ENCODE measurements around the gene WDR86. TPM values are rescaled to one million over a fixed set of nuclear protein-coding genes. Genes with fewer than 3 reads are reported as not detected.

WDR86 gene
- total and polyA plus RNA-seq, 2 of the 4 experiments (the other 2 are of a cell fraction), result not detected

DNA sequence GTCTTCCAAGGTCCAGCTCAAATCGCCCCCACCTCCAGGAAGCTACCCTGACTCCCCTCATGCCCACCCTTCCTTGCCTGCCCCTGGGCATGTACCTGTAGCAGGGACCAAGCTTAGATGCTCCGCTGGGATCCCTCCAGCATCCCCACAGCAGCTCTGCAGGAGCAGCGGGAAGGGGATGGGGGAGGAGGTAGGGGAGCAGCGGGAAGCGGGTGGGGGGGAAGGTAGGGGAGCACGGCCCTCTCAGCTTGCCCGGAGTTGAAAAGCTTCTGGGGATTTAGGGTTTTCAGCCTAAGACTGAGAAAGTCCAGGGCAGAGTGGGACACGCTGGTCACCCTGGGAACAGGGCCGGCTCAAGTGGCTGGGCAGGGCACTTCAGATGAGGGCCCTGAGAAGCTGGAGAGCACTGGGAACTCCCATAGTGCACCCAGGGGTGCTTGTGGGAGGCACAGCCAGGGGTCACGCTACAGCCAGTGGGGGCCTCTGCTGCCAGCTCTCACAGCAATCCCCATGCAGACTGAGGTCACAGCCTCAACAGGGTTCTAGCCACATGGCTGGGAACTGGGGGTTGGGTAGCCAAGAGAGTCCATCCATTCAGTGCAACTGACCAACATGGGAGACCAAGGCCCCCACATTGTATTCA is 13.4 kb downstream of the WDR86 start:
- DNase-seq, result no peak

More for the DNA sequence above, 13.4 kb downstream of the WDR86 start:
- H2BK5ac ChIP-seq (ENCODE audit: low read depth, low read length, poor library complexity, severe bottlenecking), result no peak overlapping the region
- intact Hi-C loops (cut with micrococcal nuclease), result no loop called here
- H4K91ac ChIP-seq (ENCODE audit: insufficient read depth, low read depth, low read length), result no peak overlapping the region
- no peak overlapping the region for H3K23ac ChIP-seq (ENCODE audit: low read depth, low read length)
- H3K18ac ChIP-seq (ENCODE audit: low read depth, low read length), result no peak overlapping the region
- no peak overlapping the region for H3K56ac ChIP-seq (ENCODE audit: extremely low read depth, insufficient read depth, low read length)
- no peaks in the 10 kb centered on the region for H3K36me3 ChIP-seq (ENCODE audit: control insufficient read depth, insufficient read depth, low read length)
- TF ChIP-seq, protein P1, sequence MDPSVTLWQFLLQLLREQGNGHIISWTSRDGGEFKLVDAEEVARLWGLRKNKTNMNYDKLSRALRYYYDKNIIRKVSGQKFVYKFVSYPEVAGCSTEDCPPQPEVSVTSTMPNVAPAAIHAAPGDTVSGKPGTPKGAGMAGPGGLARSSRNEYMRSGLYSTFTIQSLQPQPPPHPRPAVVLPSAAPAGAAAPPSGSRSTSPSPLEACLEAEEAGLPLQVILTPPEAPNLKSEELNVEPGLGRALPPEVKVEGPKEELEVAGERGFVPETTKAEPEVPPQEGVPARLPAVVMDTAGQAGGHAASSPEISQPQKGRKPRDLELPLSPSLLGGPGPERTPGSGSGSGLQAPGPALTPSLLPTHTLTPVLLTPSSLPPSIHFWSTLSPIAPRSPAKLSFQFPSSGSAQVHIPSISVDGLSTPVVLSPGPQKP (IDR thresholded peaks at IDR 0.05; ENCODE audit: borderline replicate concordance, low read depth, low read length), result no peak
- TF ChIP-seq, protein P2, sequence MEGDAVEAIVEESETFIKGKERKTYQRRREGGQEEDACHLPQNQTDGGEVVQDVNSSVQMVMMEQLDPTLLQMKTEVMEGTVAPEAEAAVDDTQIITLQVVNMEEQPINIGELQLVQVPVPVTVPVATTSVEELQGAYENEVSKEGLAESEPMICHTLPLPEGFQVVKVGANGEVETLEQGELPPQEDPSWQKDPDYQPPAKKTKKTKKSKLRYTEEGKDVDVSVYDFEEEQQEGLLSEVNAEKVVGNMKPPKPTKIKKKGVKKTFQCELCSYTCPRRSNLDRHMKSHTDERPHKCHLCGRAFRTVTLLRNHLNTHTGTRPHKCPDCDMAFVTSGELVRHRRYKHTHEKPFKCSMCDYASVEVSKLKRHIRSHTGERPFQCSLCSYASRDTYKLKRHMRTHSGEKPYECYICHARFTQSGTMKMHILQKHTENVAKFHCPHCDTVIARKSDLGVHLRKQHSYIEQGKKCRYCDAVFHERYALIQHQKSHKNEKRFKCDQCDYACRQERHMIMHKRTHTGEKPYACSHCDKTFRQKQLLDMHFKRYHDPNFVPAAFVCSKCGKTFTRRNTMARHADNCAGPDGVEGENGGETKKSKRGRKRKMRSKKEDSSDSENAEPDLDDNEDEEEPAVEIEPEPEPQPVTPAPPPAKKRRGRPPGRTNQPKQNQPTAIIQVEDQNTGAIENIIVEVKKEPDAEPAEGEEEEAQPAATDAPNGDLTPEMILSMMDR (conservative IDR thresholded peaks at IDR 0.05; ENCODE audit: low read depth, low read length), result no peak
- TF ChIP-seq MAZ (IDR thresholded peaks at IDR 0.05; ENCODE audit: borderline replicate concordance, low read depth, low read length), result no peak
- TF ChIP-seq RAD21 (IDR thresholded peaks at IDR 0.05; ENCODE audit: low read length), result no peak
- TF ChIP-seq CEBPB (IDR thresholded peaks at IDR 0.05; ENCODE audit: low read depth, low read length), result no peak
- TF ChIP-seq MAFK (IDR thresholded peaks at IDR 0.05; ENCODE audit: low read depth, low read length), result no peak
- TF ChIP-seq, protein P3, sequence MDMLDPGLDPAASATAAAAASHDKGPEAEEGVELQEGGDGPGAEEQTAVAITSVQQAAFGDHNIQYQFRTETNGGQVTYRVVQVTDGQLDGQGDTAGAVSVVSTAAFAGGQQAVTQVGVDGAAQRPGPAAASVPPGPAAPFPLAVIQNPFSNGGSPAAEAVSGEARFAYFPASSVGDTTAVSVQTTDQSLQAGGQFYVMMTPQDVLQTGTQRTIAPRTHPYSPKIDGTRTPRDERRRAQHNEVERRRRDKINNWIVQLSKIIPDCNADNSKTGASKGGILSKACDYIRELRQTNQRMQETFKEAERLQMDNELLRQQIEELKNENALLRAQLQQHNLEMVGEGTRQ (IDR thresholded peaks at IDR 0.05; ENCODE audit: low read depth, low read length), result no peak
- no peak for TF ChIP-seq CHD1 (IDR thresholded peaks at IDR 0.05; ENCODE audit: low read depth, low read length)
- TF ChIP-seq RCOR1 (IDR thresholded peaks at IDR 0.05; ENCODE audit: insufficient replicate concordance, low read length), result no peak
- TF ChIP-seq POLR2A (IDR thresholded peaks at IDR 0.05; ENCODE audit: low read depth, low read length), result no peak
- TF ChIP-seq BHLHE40 (IDR thresholded peaks at IDR 0.05; ENCODE audit: low read depth, low read length), result no peak
- TF ChIP-seq SMC3 (IDR thresholded peaks at IDR 0.05; ENCODE audit: low read depth, low read length), result no peak
- no peak for TF ChIP-seq FOS (IDR thresholded peaks at IDR 0.05; ENCODE audit: low read depth, low read length)
- TF ChIP-seq RFX5 (IDR thresholded peaks at IDR 0.05; ENCODE audit: low read depth, low read length), result no peak
- no peak for TF ChIP-seq NFE2L2 (IDR thresholded peaks at IDR 0.05; ENCODE audit: low read depth, low read length)
- TF ChIP-seq MXI1 (IDR thresholded peaks at IDR 0.05; ENCODE audit: borderline replicate concordance, low read depth, low read length), result no peak
- no peak overlapping the region for H2BK120ac ChIP-seq (ENCODE audit: low read depth, low read length)
- no peaks in the 10 kb centered on the region for H4K20me1 ChIP-seq (ENCODE audit: insufficient read depth, low read length)
- no peaks in the 10 kb centered on the region for H3K9me1 ChIP-seq (ENCODE audit: insufficient read depth, low read length)
- 75% methylated on average over 2 of the region's 10 CpGs; no CpG with 5 or more reads in 1 of the 2 experiments for WGBS, 2 experiments (ENCODE audit: extremely low coverage in 2 of 2, insufficient read length in 1 of 2)
- no peak overlapping the region for H4K8ac ChIP-seq (ENCODE audit: low read depth in 2 of 2, low read length in 2 of 2)
- no peak overlapping the region for H3K4me3 ChIP-seq (ENCODE audit: insufficient read depth, low read depth, low read length)
- in situ Hi-C loops (cut with MboI; ENCODE audit: low sequenced_read_pairs), result no loop called here
- H3K4ac ChIP-seq (ENCODE audit: low read depth, low read length), result no peak overlapping the region
- no peak overlapping the region for H3K27ac ChIP-seq (ENCODE audit: insufficient read depth, low read length)
- no peak overlapping the region for H3K4me2 ChIP-seq (ENCODE audit: low read depth, low read length)
- no peak overlapping the region for H2AFZ ChIP-seq (replicated peaks; ENCODE audit: low read length, poor library complexity)
- H3K79me1 ChIP-seq (ENCODE audit: low read depth in 1 of 2, low read length in 2 of 2), result no peaks in the 10 kb centered on the region
- no peak overlapping the region for H3K9ac ChIP-seq (ENCODE audit: low read depth, low read length)
- BruUV-seq (replicated peaks), result no TSS peak
- H3K27me3 ChIP-seq (ENCODE audit: control insufficient read depth, insufficient read depth, low read length), result peaks cover 16% of the 10 kb centered on the region
- no peak overlapping the region for H2BK20ac ChIP-seq (ENCODE audit: low read depth, low read length)
- no peak overlapping the region for H4K5ac ChIP-seq (ENCODE audit: low read depth, low read length)
- ChIA-PET CTCF (no interaction called here), POLR2A (ENCODE audit: unreplicated experiment) (no interaction called here)
- no peaks in the 10 kb centered on the region for H3K4me1 ChIP-seq (ENCODE audit: control insufficient read depth, insufficient read depth, low read length)
- H3K14ac ChIP-seq (replicated peaks; ENCODE audit: low read depth, low read length), result no peak overlapping the region
- H3K9me3 ChIP-seq (ENCODE audit: control insufficient read depth, insufficient read depth, low read length), result no peaks in the 10 kb centered on the region
- no peak for ATAC-seq (ENCODE audit: low read depth)
- dilution Hi-C loops (cut with HindIII; ENCODE audit: low sequenced_read_pairs, unreplicated experiment), result no loop called here
- no peak overlapping the region for H2AK9ac ChIP-seq (replicated peaks; ENCODE audit: low read depth, low read length, poor library complexity)
- no peak overlapping the region for H2BK15ac ChIP-seq (ENCODE audit: low read depth, low read length)
- no peak overlapping the region for H2AK5ac ChIP-seq (ENCODE audit: low read depth, low read length)
